Esophagus (tissue), 2 donors: ENCODE data around the gene PRKCG. TPM values are rescaled to one million over a fixed set of nuclear protein-coding genes. Genes with fewer than 3 reads are reported as not detected.
"Not testable (repeated sequence)": the region's sequence is repeated elsewhere in the genome, so short reads cannot be mapped to it uniquely, and the experiment has no call there.

Source experiments
- H3K27ac ChIP-seq, 2 donors: one replicate each; pipeline ENCODE4 v1.5.1; 2013; ENCODE audit warnings: low read depth in 2 of 2, mild to moderate bottlenecking in 2 of 2, inconsistent platforms in 1 of 2, low read length in 1 of 2, moderate library complexity in 1 of 2
- H3K27me3 ChIP-seq, 2 donors: one replicate each; pipeline ENCODE4 v1.6.1; 2013; ENCODE audit warnings: low read length in 2 of 2, control low read depth in 1 of 2, mild to moderate bottlenecking in 1 of 2; ENCODE audit not compliant: insufficient read depth in 2 of 2, control insufficient read depth in 1 of 2
- H3K36me3 ChIP-seq, 2 donors: one replicate each; pipeline ENCODE4 v1.6.1; 2013; ENCODE audit warnings: low read length in 1 of 2; ENCODE audit not compliant: control insufficient read depth in 2 of 2, insufficient read depth in 2 of 2
- H3K4me1 ChIP-seq, 2 donors: one replicate each; pipeline ENCODE4 v1.6.1; 2013; ENCODE audit warnings: low read length in 1 of 2; ENCODE audit not compliant: control insufficient read depth in 2 of 2, insufficient read depth in 2 of 2
- H3K4me3 ChIP-seq, 2 donors: one replicate each; pipeline ENCODE4 v1.5.1; 2013; ENCODE audit warnings: low read length in 2 of 2, mild to moderate bottlenecking in 2 of 2, low read depth in 1 of 2, moderate library complexity in 1 of 2
- H3K9me3 ChIP-seq, 2 donors: one replicate each; pipeline ENCODE4 v1.6.1; 2013; ENCODE audit warnings: mild to moderate bottlenecking in 2 of 2, low read depth in 1 of 2, low read length in 1 of 2, moderate library complexity in 1 of 2; ENCODE audit not compliant: control insufficient read depth in 2 of 2, insufficient read depth in 1 of 2
- WGBS, 2 donors: extraction: QIAGEN DNeasy Blood & Tissue Kit; methylation state at CpG; one replicate each; pipeline ENCODE4 v1.1.7; 2013; 5-methylcytosine and 5-hydroxymethylcytosine counted together
- polyA plus RNA-seq, 2 donors: library from polyadenylated mRNA; stranded (reverse); fragments of 200-250 nt; gene quantifications; one replicate each; pipeline ENCODE4 v1.2.3, GENCODE V29; 2013
- donor health status: healthy with polysubstance abuse.
- donor health status: Bipolar disorder and iron deficiency.

The PRKCG gene
- polyA plus RNA-seq, result under 1 TPM in 1 of 2 donors, not detected in 1; 0.01 TPM

DNA sequence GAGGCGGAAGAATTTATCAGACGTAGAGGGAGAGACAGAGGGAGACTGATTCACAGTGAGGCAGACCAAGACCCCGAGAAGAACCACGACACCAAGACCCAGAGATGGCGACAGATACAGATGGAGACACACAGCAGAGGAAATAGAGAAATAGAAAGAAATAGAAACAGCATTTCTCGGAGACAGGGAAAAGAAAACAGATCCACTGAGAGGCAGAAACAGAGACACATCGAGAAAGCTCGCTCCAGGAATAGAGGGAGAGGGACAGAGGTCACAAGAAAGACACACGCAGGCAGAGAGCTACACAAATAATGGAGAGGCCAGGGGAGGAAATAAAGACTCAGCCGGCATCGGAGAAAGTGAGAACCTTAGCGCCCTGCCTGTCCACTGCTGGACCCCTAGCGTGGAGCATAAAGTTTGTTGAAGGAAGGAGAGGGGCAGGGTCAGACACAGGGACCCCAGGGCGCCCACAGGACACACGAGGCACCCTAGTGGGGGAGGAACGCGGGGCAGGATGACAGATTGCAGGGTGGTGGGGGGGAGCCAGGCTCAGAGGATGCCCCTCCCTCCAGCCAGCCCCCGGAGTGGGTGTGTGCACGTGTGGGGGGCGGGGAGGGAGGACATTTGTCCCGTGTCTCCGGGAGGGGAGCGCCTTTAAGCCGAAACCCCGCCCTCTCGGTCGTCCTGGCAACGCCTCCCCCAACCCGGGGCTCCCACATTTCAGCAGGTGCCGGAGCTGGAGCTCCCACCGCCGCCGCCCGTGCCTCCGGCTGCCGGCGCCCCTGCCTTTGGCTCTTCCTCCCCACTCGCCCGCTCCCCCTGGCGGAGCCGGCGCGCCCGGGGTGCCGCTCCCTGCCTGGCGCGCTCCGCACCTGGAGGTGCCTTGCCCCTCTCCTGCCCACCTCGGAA, at the start of gene PRKCG:
PRKCG (plus strand) TSS at position 716 of the 909 bp plus-strand sequence. CDS start 298 bp downstream, outside the sequence.
- Histone ChIP-seq H3K4me3 (peak within 1 kb of the TSS in 1 of 2 donors; percentile 9), H3K27me3 (peaks cover 0 to 14% of the 10 kb centered on the region in 2 donors)
- 2 to 4% methylated on average over 22 to 49 of the region's 49 CpGs for WGBS, 2 donors

DNA sequence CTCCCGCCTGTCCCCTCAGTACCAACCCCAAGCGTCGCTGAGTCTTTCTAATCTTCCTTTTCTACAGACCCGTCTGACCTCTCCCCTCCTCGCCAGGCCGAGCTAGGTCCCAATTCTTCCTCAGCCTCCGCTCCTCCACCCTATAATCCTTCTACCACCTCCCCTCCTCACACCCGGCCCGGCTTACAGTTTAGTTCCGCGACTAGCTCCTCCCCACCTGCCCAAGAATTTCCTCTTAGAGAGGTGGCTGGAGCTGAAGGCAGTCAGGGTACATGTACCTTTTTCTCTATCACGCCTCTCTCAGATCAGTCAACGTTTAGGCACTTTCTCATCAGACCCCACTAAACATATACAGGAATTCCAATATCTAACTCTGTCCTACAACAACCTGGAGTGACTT, 49.1 kb upstream of the PRKCG start:
- H3K4me1 ChIP-seq, H3K27me3 ChIP-seq, H3K27ac ChIP-seq, H3K9me3 ChIP-seq, H3K36me3 ChIP-seq, H3K4me3 ChIP-seq: not testable (repeated sequence)
- WGBS, 2 donors, result 14 to 17% methylated on average over 10 of the region's 13 CpGs

More for the DNA sequence above, at the start of gene PRKCG:
- H3K4me1 ChIP-seq, result peaks cover 4 to 12% of the 10 kb centered on the region in 2 donors
- H3K27ac ChIP-seq, result no peak within 1 kb of the TSS
- no peaks in the 10 kb centered on the region for H3K9me3 ChIP-seq
- H3K36me3 ChIP-seq, result no peaks in the 10 kb centered on the region

DNA sequence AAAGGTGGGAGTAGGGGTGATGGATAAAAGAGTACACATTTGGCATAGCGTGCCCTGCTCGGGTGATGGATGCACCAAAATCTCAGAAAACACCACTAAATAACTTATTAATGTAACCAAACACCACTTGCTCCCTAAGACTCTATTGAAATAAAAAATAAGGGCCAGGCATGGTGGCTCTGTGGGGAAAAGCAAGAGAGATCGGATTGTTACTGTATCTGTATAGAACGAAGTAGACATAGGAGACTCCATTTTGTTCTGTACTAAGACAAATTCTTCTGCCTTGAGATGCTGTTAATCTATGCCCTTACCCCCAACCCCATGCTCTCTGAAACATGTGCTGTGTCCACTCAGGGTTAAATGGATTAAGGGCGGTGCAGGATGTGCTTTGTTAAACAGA, 43.6 kb upstream of the PRKCG start:
- WGBS, 2 donors, result 81 to 90% methylated on average over 4 to 5 of the region's 5 CpGs
- H3K36me3 ChIP-seq, result not testable (repeated sequence)

DNA sequence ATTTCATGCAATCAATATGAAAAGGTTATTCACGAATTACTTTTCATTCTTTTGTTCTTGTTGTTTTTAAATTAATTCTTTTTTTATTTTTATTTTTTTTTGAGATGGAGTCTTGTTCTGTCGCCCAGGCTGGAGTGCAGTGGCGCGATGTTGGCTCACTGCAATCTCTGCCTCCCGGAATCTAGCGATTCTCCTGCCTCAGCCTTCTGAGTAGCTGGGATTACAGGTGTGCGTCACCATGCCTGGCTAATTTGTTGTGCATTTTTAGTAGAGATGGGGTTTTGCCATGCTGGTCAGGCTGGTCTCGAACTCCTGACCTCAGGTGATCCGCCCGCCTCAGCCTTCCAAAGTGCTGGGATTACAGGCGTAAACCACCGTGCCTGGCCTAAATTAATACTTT, 41.8 kb upstream of the PRKCG start:
- not testable (repeated sequence) for H3K27me3 ChIP-seq, H3K4me1 ChIP-seq, H3K4me3 ChIP-seq, H3K36me3 ChIP-seq, H3K9me3 ChIP-seq, H3K27ac ChIP-seq
- 92% methylated on average over 12 of the region's 12 CpGs for WGBS, 2 donors

More for the DNA sequence above, 43.6 kb upstream of the PRKCG start:
- H3K27me3 ChIP-seq, H3K27ac ChIP-seq, H3K4me3 ChIP-seq, H3K9me3 ChIP-seq, H3K4me1 ChIP-seq: not testable (repeated sequence)

DNA sequence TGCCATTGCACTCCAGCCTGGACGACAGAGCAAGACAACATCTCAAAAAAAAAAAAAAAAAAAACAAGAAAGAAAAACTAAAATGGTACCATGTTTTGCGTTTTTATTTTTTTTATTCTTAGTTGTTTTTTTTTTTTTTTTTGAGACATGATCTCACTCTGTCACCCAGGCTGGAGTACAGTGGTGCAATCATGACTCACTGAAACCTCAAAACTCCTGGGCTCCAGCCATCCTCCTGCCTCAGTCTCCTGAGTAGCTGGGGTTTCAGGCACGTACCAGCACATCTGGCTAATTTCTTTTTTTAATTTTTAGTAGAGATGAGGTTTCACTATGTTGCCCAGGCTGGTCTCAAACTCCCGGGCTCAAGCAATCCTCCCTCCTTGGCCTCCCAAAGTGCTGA, 41.1 kb upstream of the PRKCG start:
- H3K4me1 ChIP-seq, H3K4me3 ChIP-seq, H3K27ac ChIP-seq, H3K27me3 ChIP-seq, H3K9me3 ChIP-seq, H3K36me3 ChIP-seq: not testable (repeated sequence)
- 64 to 66% methylated on average over 4 of the region's 4 CpGs for WGBS, 2 donors

DNA sequence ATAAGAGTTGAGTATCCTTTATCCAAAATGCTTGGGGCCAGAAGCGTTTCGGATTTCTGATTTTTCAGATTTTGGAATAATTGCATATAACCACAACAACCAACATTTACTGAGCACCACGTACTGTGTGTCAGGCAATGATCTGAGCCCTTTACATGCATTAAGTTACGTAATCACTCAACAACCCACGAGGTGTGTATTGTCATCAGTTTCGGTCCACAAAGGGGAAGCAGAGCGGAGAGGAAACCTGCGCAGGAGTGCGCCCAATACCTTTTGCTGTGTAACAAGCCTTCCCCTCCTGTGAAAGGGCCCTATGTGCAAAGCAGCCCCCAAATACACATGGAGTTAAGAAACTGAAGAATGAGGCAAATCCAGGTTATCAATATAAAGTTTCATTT, 37.1 kb upstream of the PRKCG start:
- H3K36me3 ChIP-seq, result no peaks in the 10 kb centered on the region
- WGBS, 2 donors, result 79 to 82% methylated on average over 9 of the region's 9 CpGs
- H3K9me3 ChIP-seq, result peaks cover 0 to 2% of the 10 kb centered on the region in 2 donors
- no peaks in the 10 kb centered on the region for H3K27me3 ChIP-seq
- H3K27ac ChIP-seq, result no peak overlapping the region
- no peak overlapping the region for H3K4me3 ChIP-seq
- no peaks in the 10 kb centered on the region for H3K4me1 ChIP-seq

DNA sequence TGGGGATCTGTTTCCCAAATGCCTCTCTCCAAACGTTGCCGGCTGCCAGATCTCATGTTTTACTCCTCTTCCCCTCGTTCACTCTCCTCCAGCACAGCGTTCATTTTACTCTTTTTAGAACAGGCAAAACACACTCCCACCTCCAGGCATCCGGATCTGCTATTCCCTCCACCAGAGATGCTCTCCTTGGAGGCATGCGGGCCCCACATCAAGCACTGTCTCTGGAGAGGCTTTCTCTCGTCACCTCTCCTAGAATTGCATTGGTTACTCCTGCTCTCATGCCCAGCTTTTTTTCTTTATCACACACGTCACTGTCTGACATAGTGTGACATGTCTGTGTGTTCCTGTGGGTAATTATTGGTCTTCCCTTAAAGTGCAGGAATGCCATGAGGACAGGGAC, 34.4 kb upstream of the PRKCG start:
- no peak overlapping the region for H3K27ac ChIP-seq
- peaks cover 0 to 2% of the 10 kb centered on the region in 2 donors for H3K9me3 ChIP-seq
- H3K4me1 ChIP-seq, result no peaks in the 10 kb centered on the region
- no peaks in the 10 kb centered on the region for H3K36me3 ChIP-seq
- 54 to 60% methylated on average over 8 of the region's 8 CpGs for WGBS, 2 donors
- H3K27me3 ChIP-seq, result no peaks in the 10 kb centered on the region
- no peak overlapping the region for H3K4me3 ChIP-seq

DNA sequence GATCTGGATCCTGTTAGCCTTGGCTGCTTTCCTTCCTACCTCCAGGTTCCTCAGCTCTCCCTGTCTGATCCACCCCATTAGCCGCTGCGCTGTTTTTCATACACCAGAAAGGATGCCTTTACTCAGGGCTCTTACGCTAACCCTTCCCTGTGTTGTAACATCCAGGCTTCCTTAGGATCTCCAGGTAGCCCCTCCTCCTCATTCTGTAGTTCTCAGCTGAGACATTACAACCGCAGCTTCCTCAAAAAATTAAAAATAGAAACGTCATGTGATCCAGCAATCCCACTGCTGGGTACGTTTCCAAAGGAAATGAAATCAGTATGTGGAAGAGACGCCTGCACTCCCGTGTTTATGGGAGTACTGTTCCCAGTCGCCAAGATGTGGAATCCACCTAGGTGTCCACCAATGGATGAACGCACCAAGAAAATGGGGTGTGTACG, 32.7 kb upstream of the PRKCG start:
- WGBS, 2 donors, result 55 to 59% methylated on average over 11 of the region's 11 CpGs
- no peaks in the 10 kb centered on the region for H3K36me3 ChIP-seq
- H3K9me3 ChIP-seq, result peaks cover 0 to 2% of the 10 kb centered on the region in 2 donors
- H3K4me1 ChIP-seq, result no peaks in the 10 kb centered on the region
- no peak overlapping the region for H3K27ac ChIP-seq
- no peaks in the 10 kb centered on the region for H3K27me3 ChIP-seq
- H3K4me3 ChIP-seq, result no peak overlapping the region

DNA sequence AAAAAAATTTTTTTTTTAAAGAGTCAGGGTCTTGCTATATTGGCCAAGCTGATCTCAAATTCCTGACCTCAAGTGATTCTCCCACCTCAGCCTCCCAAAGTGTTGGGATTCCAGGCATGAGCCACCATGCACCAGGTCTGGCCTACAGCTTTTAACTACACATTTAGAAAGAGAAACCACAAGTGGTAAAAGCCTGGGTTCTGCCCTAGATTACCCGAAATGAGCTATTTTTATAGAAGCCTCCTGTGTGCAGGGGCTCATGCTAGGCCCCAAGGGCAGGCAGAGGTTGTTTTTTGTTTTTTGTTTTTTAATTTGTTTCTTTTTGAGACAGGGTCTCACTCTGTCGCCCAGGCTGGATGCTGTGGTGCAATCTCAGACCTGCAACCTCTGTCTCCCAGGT, 28.3 kb upstream of the PRKCG start:
- 76 to 79% methylated on average over 2 of the region's 2 CpGs for WGBS, 2 donors
- Histone ChIP-seq H3K27ac (no peak overlapping the region), H3K27me3 (no peaks in the 10 kb centered on the region), H3K4me1 (no peaks in the 10 kb centered on the region), H3K36me3 (no peaks in the 10 kb centered on the region), H3K9me3 (peaks cover 0 to 2% of the 10 kb centered on the region in 2 donors), H3K4me3 (no peak overlapping the region)
